Anterior cingulate cortex (tissue), 58 donors: Measurements from ENCODE around the gene ZNF655.
"Not testable (repeated sequence)": the region's sequence is repeated elsewhere in the genome, so short reads cannot be mapped to it uniquely, and the experiment has no call there.

Experiments used
- DNase-seq, 58 donors: peaks; one replicate each; lab custom pipeline; 2025; lab: John Stamatoyannopoulos, UW

ZNF655 gene, protein sequence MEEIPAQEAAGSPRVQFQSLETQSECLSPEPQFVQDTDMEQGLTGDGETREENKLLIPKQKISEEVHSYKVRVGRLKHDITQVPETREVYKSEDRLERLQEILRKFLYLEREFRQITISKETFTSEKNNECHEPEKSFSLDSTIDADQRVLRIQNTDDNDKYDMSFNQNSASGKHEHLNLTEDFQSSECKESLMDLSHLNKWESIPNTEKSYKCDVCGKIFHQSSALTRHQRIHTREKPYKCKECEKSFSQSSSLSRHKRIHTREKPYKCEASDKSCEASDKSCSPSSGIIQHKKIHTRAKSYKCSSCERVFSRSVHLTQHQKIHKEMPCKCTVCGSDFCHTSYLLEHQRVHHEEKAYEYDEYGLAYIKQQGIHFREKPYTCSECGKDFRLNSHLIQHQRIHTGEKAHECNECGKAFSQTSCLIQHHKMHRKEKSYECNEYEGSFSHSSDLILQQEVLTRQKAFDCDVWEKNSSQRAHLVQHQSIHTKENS

DNA sequence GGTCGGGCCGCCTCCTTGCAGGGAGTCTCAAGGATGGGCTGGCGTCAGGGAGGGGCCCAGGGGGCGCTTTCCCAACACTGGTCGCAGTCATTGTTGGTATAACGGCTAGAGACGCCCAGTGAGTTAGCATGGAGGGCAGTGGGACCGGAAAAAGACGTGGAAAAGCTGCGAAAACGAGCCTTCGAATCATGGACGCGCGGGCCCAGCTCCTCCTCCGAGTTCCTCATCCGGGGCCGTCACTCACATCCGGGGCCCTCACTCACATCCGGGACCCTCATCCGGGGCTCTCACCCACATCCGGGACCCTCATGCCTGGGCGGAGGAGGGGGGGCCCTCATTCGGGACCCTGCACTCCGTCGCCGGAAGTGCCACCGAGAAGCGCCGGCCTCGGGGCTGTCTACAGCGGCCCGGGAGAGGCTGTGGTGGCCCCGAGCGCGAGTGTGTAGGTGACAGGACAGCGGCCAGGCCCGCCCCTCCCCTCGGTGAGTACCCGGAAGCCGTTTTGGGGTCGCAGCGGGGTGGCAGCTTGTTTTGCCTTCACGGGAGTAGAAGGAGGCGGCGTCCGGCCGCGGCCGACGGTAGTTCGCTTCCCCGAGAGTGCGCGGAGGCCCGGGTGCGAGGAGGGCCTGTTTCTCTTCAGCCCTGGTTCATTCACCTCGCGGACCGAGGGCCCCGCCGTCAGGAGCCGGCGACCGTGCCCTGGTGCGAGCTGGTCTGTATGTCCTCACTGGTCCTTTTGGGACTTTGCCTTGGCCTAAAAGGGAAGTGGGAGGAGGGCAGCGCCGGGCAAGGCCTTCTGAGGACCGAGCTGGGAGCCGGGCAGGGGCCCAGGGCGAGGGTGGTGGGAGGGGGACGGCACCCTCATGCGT lies at the start of gene ZNF655:
Gene ZNF655 (plus strand): TSS at position 337 of the 869 bp plus-strand sequence. CDS start 1,918 bp downstream, outside the sequence.
- DNase-seq = peak; percentile 25 to 96 (median 87)

DNA sequence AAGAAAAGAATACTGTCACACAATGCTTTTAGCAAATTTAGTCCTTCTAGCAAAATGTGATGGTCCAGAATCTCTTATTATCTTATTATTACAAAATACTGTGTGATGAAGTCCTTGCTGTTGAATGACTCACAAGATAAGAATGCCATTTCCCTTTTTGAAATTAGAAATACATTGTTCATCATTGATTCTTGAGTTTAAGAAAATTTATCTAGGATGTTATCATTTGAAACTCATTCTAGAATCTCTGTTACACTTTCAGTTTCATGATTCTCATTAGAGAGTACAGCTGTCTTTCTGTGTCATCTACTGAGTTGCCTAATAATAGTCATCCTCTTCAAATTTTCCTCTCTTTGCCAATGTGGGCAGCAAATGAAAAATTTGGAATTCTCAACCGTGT lies 44.4 kb upstream of the ZNF655 start:
- no peak for DNase-seq

DNA sequence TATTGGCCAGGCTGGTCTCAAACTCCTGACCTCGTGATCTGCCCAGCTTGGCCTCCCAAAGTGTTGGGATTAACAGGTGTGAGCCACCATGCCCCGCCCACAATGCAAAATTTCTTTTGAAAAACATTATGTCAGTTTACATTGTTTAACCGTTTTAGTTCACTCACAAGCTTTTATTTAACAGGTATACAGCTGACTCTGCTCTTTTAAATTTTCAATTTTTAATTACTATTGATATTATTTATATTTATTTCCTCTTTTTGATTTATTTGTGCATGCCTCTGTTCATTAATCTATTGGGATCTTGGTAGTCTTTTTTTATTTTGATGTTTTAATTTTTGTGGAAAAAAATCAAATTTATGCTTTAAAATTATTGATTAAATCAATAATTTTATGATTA lies 37.0 kb upstream of the ZNF655 start:
- no peak for DNase-seq

DNA sequence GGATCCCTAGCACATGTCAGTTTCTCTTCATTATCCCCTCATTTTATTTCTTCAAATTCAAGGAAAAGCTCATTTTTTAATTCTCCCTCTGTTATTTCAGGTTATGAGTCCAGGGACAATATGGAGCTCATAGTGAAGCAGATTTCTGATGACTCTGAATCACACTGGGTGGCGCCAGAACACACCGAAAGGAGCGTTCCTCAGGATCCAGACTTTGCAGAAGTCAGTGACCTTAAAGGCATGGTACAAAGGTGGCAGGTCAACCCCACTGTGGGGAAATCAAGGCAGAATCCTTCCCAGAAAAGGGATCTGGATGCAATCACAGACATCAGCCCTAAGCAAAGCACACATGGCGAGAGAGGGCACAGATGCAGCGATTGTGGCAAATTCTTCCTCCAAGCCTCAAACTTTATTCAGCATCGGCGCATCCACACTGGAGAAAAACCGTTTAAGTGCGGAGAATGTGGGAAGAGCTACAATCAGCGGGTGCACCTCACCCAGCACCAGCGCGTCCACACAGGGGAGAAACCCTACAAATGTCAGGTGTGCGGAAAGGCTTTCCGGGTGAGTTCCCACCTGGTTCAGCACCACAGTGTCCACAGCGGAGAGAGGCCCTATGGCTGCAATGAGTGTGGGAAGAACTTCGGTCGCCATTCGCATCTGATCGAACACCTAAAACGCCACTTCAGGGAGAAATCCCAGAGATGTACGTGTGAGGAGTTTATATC lies 32.6 kb upstream of the ZNF655 start:
- no peak for DNase-seq

DNA sequence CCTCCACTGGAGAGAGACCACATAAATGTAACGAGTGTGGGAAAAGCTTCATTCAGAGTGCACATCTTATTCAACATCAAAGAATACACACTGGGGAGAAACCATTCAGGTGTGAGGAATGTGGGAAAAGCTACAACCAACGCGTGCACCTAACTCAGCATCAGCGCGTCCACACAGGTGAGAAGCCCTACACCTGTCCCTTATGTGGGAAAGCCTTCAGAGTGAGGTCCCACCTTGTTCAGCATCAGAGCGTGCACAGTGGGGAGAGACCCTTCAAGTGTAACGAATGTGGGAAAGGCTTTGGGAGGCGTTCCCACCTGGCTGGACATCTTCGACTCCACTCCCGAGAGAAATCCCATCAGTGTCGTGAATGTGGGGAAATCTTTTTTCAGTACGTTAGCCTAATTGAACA lies 27.1 kb upstream of the ZNF655 start:
- no peak for DNase-seq

DNA sequence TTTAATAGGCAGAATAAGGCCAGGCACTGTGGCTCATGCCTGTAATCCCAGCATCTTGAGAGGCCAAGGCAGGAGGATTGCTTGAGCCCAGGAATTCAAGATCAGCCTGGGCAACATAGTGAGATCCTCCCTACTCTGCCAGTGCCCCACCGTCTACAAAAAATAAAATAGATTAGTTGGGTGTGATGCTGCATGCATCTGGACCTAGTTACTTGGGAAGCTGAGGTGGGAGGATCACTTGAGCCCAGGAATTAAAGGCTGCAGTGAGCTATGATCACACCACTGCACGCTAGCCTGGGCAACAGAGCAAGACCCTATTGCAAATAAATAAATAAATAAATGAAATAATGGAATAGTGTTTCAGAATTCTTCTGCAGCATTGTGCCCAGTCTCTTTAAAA lies 22.8 kb upstream of the ZNF655 start:
- DNase-seq = no peak

DNA sequence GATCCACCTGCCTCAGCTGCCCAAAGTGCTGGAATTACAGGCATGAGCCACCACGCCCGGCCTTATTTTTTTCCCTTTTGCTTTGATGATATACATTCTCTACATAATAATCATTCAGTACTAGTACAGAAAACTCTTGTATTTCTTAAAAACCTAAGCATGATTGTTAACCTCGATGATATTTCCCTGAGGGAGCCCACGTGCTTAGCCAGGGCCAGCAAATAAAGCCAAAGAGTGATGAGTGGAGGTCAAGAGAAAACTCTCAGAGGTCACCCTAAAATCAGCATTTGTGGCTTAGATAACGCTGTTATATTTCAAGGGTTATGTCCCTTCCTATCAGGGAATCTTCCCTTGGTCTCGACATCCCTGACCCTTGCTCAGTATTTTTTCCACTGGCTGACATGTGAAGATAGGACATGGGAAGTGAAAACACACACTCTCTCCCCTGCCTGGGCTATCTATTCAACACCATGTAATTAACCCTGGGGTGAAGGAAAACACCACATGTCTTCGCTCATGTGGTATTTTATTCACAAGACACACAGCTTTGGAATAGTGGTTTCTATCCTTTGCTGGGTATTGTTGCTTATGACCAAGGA lies 19.1 kb upstream of the ZNF655 start:
- no peak for DNase-seq

DNA sequence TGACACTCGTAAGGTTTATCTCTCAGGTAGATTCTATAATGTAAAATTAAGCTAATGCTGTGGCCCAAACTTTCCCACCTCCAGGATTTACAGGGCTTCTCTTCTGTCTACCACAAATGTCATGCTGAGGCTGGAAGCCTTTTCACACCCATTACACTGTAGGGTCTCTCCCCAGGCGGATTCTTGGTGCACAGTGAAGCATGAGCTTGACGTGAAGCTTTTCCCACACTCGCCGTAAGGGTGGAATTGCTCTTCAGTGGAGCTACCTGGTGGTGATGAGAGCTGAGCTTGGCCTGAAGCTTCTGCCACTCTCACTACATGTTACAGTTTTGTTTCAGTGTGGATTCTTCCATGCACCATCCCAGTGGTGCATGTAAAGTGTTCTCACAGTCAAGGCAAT lies 17.9 kb upstream of the ZNF655 start:
- no peak for DNase-seq

DNA sequence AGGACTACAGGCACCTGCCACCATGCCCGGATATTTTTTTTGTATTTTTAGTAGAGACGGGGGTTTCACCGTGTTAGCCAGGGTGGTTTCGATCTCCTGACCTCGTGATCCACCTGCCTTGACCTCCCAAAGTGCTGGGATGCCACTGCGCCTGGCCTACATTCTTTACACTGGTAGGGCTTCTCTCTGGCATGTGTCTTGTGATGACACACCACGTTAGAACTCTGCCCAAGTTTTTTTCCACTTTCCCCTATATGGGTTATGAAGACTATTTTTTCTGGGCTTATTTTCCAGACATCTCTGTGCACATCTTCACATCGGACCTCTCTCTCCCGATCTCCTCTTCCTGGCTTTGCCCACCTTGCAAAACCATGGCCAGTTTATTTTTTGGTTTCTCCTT lies 17.2 kb upstream of the ZNF655 start:
- DNase-seq = no peak

DNA sequence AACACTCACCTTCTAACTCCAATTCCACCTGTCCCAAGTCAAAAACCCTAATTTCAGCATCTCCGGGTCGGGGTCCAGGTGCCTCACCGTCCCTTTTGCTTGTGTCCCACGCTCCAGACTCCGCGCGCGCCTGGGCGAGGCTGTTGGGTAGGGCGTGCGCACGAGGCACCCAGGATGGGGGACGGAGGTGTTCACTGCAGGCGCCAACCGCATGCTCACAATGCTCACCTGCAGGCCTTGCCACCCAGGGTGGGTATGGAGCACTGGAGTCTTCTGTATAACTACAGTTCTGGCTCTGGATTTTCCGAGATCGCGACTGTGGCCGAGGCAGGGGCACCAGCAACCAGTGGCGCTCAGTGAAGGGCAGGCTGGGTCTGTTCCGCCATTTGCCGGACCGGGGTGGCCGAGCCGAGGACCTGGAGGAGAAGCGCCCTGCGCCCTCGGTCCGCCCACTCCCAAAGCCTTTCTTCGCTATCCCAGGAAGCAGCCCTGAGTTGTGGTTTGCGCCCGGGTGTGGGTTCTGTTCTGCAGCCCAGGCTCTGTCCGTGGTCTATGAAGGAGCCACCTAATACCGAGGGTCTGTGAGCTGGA lies 15.3 kb upstream of the ZNF655 start:
- DNase-seq = no peak

DNA sequence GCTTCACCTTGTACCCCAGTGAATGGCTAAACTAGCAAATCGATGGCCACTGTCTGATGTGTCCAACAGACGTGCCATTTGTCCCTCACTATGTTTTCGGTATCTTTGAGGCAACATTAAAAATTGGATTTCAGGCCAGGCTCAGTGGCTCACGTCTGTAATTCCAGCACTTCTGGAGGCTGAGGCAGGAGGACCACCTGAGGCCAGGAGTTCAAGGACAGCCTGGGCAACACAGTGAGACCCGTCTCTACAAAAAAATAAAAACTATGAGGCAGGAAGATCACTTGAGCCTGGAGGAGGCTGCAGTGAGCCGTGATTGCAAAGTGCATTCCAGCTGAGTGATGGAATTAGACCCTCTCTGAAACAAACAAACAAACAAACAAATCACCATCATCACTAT lies 14.5 kb upstream of the ZNF655 start:
- DNase-seq = no peak

DNA sequence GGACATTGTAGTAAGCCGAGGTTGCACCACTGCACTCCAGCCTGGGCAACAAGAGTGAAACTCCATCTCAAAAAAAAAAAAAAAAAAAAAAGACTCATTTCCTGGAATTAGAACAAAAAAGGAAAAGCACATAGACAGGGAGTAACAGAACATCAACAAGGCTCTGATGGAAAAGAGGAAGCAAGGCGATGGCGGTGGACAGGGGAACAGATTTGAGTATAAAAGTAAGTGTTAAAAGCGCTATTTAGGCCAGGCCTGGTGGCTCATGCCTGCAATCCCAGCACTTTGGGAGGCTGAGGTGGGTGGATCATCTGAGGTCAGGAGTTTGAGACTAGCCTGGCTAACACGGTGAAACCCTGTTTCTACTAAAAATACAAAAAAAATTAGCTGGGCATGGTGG lies 13.1 kb upstream of the ZNF655 start:
- DNase-seq = not testable (repeated sequence)

DNA sequence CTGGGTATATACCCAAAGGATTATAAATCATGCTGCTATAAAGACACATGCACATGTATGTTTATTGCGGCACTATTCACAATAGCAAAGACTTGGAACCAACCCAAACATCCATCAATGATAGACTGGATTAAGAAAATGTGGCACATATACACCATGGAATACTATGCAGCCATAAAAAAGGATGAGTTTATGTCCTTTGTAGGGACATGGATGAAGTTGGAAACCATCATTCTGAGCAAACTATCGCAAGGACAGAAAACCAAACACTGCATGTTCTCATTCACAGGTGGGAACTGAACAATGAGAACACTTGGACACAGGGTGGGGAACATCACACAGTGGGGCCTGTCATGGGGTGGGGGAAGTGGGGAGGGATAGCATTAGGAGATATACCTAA lies 8.9 kb upstream of the ZNF655 start:
- not testable (repeated sequence) for DNase-seq

DNA sequence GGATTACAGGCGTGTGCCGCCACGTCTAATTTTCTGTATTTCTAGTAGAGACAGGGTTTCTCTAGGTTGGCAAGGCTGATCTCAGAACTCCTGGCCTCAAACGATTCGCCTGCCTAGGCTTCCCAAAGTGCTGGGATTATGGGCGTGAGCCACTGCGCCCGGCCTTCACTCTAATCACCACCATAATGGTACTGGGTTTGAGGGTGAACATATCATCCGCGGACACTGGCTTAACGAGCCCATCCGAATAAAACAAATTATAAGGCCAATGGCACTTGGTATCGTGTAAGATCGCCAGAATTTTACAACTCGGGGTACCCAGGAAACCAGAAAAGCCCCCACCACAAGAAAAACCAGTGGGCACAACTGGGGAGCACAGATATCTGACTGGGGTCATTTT lies 7.1 kb upstream of the ZNF655 start:
- peak in 2 of 58 donors; percentile 9 to 36 for DNase-seq

DNA sequence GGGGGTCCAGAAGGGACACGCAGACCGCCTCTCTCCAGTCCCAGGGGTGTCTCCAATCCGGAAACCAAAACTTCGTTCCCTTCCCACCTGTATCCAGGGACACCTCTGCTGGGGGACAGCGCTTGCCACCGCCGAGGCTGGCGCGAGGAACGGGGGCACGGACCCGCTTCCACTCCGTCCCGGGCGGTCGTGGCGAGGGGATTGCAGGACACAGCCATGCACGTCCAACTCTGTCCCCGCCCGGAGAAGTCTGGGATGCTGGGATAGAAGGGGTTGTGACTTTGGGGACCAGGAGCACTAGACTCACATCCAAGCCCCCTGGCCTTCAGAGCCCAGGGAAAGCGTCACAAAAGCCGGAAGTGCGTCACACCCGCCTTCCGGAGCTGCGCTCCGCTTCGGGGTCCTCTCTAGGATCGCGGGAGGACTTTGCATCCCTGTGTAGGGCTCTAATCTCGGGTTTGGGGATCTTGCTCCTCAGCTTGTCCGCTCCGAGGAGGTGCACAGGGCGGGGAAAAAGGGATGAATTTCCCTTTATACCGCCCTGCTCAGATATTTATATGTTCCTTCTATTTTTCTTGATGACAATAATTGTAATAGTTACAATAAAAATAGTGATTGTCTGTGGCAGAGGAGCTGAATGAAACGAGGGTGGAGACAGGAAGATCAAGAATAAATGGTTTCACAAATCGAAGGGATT lies 6.5 kb upstream of the ZNF655 start, which contains the start of gene FAM200A:
Gene FAM200A (minus strand): TSS at position 348 of the 697 bp plus-strand sequence. CDS start 3,707 bp downstream, outside the sequence.
- peak; percentile 11 to 94 (median 80) for DNase-seq

DNA sequence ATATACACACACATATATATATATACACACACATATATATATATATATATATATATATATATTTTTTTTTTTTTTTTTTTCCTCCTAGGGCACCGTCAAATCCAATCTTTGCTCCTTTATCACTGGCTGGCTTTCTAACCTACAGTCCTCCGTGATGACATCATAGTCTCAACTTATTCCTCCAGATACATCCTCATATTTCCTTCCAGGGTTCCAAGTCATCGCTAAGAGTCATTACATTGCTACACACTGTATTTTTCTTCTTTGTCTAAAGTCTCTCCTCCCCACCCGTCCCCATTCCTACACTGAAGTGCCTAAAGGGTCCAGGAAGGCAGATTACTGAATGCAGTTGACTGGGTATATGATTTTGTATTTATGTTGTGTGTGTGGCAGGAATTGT lies 5.4 kb upstream of the ZNF655 start:
- DNase-seq = no peak

DNA sequence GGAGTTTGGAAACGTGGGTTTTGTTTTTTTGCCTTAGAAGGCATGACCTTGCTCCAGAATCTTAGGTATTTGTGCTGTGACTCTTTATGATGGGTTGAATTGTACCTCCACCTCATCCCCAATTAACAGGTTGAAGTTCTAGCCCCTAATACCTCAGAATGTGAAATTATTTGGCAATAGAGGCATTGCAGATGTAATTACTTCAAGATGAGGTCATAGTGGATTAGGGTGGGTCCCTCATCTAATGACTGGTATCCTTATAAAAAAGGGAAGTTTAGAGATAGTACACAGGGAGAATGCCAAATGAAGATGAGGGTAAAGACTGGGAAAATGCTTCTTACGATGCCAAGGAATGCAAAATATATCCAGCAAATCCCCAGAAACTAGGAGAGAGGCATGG lies 3.5 kb upstream of the ZNF655 start:
- no peak for DNase-seq

DNA sequence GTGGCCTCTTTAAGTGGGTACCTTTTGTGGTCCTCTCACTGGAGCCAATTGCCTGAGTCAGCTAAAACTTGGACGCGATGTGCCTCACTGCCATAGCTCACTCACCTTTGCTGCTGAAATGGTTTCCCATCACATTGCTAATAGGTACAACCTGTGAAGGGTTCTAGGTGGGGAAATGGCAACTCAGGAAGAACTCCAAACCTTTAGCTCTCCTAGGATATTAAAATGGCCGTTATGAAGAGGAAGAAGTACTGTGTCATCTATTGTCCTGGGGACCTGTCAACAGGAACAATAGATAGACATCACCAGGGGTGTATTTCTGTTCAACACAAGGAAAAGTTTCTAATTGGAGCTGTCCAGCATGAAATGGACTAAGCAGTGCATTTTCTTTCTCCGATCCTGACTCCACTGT lies 1.2 kb upstream of the ZNF655 start:
- no peak for DNase-seq

DNA sequence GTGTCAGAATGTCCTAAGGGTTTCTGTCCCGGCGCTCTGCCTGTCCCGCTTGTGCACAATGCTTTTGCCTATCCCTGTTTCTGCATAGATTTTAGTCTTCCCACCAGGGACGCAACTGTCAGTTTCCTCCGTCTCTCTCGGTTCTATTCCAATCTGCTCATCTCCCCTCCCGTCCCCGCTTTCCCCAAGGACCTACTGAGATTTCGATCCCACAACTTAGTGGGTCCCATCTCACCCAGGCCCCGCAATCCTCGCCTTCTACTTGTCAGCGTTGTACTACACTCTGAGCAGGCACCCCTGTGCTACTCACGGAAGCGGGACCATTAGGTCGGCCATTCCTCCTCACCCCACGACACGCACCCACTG lies 519 bp upstream of the ZNF655 start:
- DNase-seq = peak in 3 of 58 donors; percentile 60 to 76 (median 64)
